ENCODE results near the gene ERBB2. TPM values are rescaled to one million over a fixed set of nuclear protein-coding genes. Genes with fewer than 3 reads are reported as not detected.

ERBB2 gene
- total RNA-seq, 2 donors from 2014 or later = 110 to 133 TPM

DNA sequence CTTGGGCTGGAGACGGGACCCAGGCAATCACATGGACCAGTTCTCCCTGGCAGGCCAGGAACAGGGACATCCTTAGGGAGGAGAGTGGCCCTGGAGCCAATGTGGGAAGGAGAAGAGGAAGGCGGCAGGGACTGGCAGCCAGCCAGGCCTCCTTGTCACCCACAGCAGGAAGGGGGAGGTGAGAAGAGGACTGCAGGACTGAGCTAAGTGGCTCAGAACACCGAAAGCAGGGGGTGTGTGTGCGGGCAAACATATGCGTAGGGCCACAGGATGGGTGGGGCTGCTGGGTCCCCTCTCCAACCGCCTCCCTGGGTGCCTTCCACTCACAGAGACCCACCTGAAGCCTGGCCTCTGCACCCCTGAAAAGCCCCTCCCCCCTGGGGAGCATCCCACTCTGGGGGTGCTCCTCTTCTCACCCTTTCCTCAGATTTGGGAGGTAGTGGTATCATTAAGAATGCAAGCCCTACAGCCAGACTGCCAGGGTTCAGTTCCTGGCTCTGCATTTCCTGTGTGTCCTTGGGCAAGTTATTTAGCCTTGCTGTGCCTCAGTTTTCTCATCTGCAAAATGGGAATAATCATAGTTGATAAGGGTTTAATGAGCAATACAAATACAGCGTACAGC lies 23.6 kb upstream of the ERBB2 start:
- WGBS, 2 experiments (ENCODE audit: insufficient coverage in 1 of 2, insufficient read length in 1 of 2) = 84 to 100% methylated on average over 4 to 7 of the region's 7 CpGs
- Mint-ChIP-seq H3K27me3 (ENCODE audit: insufficient read depth) (peaks cover 5% of the 10 kb centered on the region), H3K4me3 (no peak overlapping the region), H3K4me1 (peaks cover 17% of the 10 kb centered on the region), H3K36me3 (ENCODE audit: low read depth) (peaks cover 28% of the 10 kb centered on the region), H3K27ac (no peak overlapping the region), H3K9me3 (no peaks in the 10 kb centered on the region)
- peaks cover 5% of the 10 kb centered on the region for H3K36me3 ChIP-seq (ENCODE audit: control insufficient read depth, insufficient read depth, low read length)
- peaks cover 1% of the 10 kb centered on the region for H3K27me3 ChIP-seq (ENCODE audit: control insufficient read depth, insufficient read depth, low read length, poor library complexity, severe bottlenecking)
- no peaks in the 10 kb centered on the region for H3K9me3 ChIP-seq (ENCODE audit: control insufficient read depth, low read length)
- no peak overlapping the region for H3K4me3 ChIP-seq (ENCODE audit: low read length)
- TF ChIP-seq, protein P1, sequence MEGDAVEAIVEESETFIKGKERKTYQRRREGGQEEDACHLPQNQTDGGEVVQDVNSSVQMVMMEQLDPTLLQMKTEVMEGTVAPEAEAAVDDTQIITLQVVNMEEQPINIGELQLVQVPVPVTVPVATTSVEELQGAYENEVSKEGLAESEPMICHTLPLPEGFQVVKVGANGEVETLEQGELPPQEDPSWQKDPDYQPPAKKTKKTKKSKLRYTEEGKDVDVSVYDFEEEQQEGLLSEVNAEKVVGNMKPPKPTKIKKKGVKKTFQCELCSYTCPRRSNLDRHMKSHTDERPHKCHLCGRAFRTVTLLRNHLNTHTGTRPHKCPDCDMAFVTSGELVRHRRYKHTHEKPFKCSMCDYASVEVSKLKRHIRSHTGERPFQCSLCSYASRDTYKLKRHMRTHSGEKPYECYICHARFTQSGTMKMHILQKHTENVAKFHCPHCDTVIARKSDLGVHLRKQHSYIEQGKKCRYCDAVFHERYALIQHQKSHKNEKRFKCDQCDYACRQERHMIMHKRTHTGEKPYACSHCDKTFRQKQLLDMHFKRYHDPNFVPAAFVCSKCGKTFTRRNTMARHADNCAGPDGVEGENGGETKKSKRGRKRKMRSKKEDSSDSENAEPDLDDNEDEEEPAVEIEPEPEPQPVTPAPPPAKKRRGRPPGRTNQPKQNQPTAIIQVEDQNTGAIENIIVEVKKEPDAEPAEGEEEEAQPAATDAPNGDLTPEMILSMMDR (conservative IDR thresholded peaks at IDR 0.05) = no peak
- no peak overlapping the region for H3K27ac ChIP-seq (ENCODE audit: low read depth, low read length)
- DNase-seq = peak; percentile 87
- H3K9ac ChIP-seq (ENCODE audit: extremely low read depth, low read length, poor library complexity, severe bottlenecking) = no peak overlapping the region
- no peaks in the 10 kb centered on the region for H3K4me1 ChIP-seq (ENCODE audit: control insufficient read depth, insufficient read depth, low read length)

DNA sequence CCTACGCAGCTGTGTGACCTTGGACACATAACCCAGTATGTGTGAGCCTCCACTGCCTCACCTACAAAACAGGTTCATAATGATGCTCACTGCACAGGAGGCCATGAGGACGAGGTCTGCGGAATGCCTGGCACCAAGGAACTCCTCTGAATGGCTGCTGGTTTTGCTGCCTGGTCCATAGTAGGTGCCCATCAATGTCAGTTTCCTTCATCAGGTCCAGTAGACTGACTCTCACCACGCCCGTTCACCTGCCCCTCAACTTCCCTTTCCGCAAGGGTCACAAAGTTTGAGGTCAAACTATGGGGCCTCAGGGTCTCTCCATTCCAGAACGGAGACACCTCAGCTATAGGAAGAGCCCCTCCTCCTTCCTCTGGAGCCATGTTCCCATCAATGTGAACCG lies 22.8 kb upstream of the ERBB2 start:
- Mint-ChIP-seq H3K27ac (no peak overlapping the region), H3K9me3 (no peaks in the 10 kb centered on the region), H3K36me3 (ENCODE audit: low read depth) (peaks cover 31% of the 10 kb centered on the region), H3K4me3 (no peak overlapping the region), H3K4me1 (peaks cover 17% of the 10 kb centered on the region), H3K27me3 (ENCODE audit: insufficient read depth) (peaks cover 2% of the 10 kb centered on the region)
- no peak for DNase-seq
- no peaks in the 10 kb centered on the region for H3K9me3 ChIP-seq (ENCODE audit: control insufficient read depth, low read length)
- H3K27ac ChIP-seq (ENCODE audit: low read depth, low read length) = no peak overlapping the region
- H3K9ac ChIP-seq (ENCODE audit: extremely low read depth, low read length, poor library complexity, severe bottlenecking) = no peak overlapping the region
- H3K27me3 ChIP-seq (ENCODE audit: control insufficient read depth, insufficient read depth, low read length, poor library complexity, severe bottlenecking) = no peaks in the 10 kb centered on the region
- no peak overlapping the region for H3K4me3 ChIP-seq (ENCODE audit: low read length)
- WGBS, 2 experiments (ENCODE audit: insufficient coverage in 1 of 2, insufficient read length in 1 of 2) = 94 to 97% methylated on average over 6 to 7 of the region's 8 CpGs
- no peaks in the 10 kb centered on the region for H3K4me1 ChIP-seq (ENCODE audit: control insufficient read depth, insufficient read depth, low read length)
- TF ChIP-seq, protein P1 (conservative IDR thresholded peaks at IDR 0.05) = no peak
- peaks cover 5% of the 10 kb centered on the region for H3K36me3 ChIP-seq (ENCODE audit: control insufficient read depth, insufficient read depth, low read length)

DNA sequence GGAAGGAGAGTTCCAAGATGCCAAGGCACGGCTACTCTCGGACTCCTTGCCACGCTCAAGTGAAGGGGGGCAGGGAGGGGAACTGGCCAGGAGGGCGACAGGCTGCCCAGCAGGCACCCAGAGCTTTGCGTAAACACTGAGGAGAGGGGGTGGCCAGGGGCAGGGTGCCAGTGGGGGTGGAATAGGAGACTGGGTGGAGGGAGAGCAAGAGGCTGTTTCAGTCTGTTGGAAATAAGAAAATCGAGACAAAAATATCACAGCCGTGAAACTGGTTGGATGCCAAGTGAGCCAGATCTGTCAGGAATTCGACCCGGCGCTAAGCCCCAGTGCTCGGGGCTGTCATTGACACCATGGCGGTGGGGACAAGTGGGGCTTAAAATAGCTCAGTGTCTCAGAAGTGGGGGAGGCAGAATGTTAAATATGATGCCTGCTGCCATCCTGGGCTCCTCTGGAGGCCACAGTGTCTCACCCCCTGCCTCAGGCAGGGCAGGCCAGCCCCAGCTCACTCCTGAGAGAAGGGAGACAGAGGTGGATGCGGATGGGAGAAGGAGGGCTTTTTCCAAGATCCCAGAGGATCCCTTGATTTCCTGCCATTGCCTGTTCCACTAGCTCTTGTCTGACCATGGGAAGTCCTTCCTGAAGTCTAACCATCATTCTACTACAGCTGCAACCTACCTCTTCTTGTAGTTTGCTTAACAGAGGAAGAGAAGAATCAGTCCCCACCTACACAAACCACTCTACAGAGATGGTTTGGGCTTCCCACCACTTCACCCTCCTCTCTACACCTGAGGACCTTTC lies 22.1 kb upstream of the ERBB2 start:
- no peaks in the 10 kb centered on the region for H3K27me3 ChIP-seq (ENCODE audit: control insufficient read depth, insufficient read depth, low read length, poor library complexity, severe bottlenecking)
- no peak overlapping the region for H3K9ac ChIP-seq (ENCODE audit: extremely low read depth, low read length, poor library complexity, severe bottlenecking)
- peak overlapping the region; percentile 25 for H3K27ac Mint-ChIP-seq
- peaks cover 15% of the 10 kb centered on the region for H3K4me1 Mint-ChIP-seq
- TF ChIP-seq, protein P1 (conservative IDR thresholded peaks at IDR 0.05) = no peak
- H3K27ac ChIP-seq (ENCODE audit: low read depth, low read length) = no peak overlapping the region
- H3K4me1 ChIP-seq (ENCODE audit: control insufficient read depth, insufficient read depth, low read length) = no peaks in the 10 kb centered on the region
- H3K4me3 ChIP-seq (ENCODE audit: low read length) = no peak overlapping the region
- H3K9me3 Mint-ChIP-seq = no peaks in the 10 kb centered on the region
- peaks cover 5% of the 10 kb centered on the region for H3K36me3 ChIP-seq (ENCODE audit: control insufficient read depth, insufficient read depth, low read length)
- H3K4me3 Mint-ChIP-seq = no peak overlapping the region
- H3K9me3 ChIP-seq (ENCODE audit: control insufficient read depth, low read length) = no peaks in the 10 kb centered on the region
- DNase-seq = no peak
- no peaks in the 10 kb centered on the region for H3K27me3 Mint-ChIP-seq (ENCODE audit: insufficient read depth)
- 90% methylated on average over 12 to 13 of the region's 13 CpGs for WGBS, 2 experiments (ENCODE audit: insufficient coverage in 1 of 2, insufficient read length in 1 of 2)
- H3K36me3 Mint-ChIP-seq (ENCODE audit: low read depth) = peaks cover 36% of the 10 kb centered on the region
